Stimulated activated naive CD8-positive, alpha-beta T cell treated with anti-CD3 and anti-CD28 coated beads, Interleukin-15, amount 100 ng/mL, for 72 hours (primary cell): ENCODE data around the gene ATOSB.

Experiments
- ATAC-seq: fragments of 150-1000 bp; cut with Tn5 transposase; 2 replicates; pipeline ENCODE4 v1.10.0; 2021; ENCODE audit warnings: mild to moderate bottlenecking, moderate library complexity
- DNase-seq, 2 donors: peaks; one replicate each; pipeline ENCODE4 v3.0.0; 2021 to 2022
- H3K27ac Mint-ChIP-seq, 2 donors: one replicate each; pipeline ENCODE4 v1.8.0; 2022; ENCODE audit warnings: mild to moderate bottlenecking in 2 of 2, mixed read lengths in 2 of 2, moderate library complexity in 2 of 2
- H3K27me3 Mint-ChIP-seq: one replicate; pipeline ENCODE4 v1.8.0; 2022; ENCODE audit warnings: mixed read lengths
- H3K4me1 Mint-ChIP-seq: one replicate; pipeline ENCODE4 v1.8.0; 2022; ENCODE audit warnings: mild to moderate bottlenecking, mixed read lengths
- H3K4me3 Mint-ChIP-seq, 2 donors: one replicate each; pipeline ENCODE4 v1.8.0; 2022; ENCODE audit warnings: mild to moderate bottlenecking in 2 of 2, mixed read lengths in 2 of 2, moderate library complexity in 1 of 2
- H3K9me3 Mint-ChIP-seq, 2 donors: one replicate each; pipeline ENCODE4 v1.8.0; 2022; ENCODE audit warnings: mixed read lengths in 2 of 2

Gene ATOSB

DNA sequence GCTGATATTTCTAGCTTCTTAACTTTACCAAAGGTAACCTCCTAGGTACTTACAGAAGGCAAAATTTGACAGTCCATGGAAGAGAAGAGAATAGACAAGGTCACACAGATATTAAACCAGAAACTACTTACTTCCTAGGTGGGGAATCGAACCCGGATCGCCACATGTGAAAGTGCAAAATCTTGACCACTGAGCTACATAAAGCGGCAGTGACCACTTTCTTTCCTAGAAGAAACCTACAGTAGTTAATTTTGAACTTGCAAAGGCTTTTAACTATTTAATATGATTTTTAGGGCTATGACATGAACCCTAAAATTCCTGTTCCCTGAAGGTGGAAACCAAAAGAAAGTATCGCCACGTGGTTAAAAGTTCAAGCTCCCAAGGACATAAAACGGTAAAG, 20.3 kb upstream of the ATOSB start:
- no peak for ATAC-seq
- peaks cover 0 to 5% of the 10 kb centered on the region in 2 donors for H3K9me3 Mint-ChIP-seq
- DNase-seq = no peak
- no peak overlapping the region for H3K4me3 Mint-ChIP-seq
- H3K27ac Mint-ChIP-seq = peak overlapping the region in 1 of 2 donors; percentile 74
- no peaks in the 10 kb centered on the region for H3K27me3 Mint-ChIP-seq
- H3K4me1 Mint-ChIP-seq = no peaks in the 10 kb centered on the region

DNA sequence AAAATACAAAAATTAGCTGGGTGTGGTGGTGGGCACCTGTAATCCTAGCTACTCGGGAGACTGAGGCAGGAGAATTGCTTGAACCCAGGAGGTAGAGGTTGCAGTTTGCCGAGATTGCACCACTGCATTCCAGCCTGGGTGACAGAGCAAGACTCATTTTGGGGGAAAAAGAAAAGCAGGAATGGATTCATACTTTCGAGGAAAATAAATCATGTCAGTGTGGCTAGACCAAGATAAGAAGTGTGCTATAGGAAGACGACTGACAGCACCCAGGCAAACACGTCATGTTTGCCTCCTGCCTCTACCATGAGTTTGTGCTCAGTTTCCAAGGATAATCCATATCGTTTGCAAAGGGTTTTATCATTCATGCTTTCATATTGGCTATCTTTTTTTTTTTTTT, 19.3 kb upstream of the ATOSB start:
- ATAC-seq (no peak), DNase-seq (no peak)
- H3K27ac Mint-ChIP-seq = no peak overlapping the region
- no peaks in the 10 kb centered on the region for H3K27me3 Mint-ChIP-seq
- no peak overlapping the region for H3K4me3 Mint-ChIP-seq
- no peaks in the 10 kb centered on the region for H3K9me3 Mint-ChIP-seq
- no peaks in the 10 kb centered on the region for H3K4me1 Mint-ChIP-seq

DNA sequence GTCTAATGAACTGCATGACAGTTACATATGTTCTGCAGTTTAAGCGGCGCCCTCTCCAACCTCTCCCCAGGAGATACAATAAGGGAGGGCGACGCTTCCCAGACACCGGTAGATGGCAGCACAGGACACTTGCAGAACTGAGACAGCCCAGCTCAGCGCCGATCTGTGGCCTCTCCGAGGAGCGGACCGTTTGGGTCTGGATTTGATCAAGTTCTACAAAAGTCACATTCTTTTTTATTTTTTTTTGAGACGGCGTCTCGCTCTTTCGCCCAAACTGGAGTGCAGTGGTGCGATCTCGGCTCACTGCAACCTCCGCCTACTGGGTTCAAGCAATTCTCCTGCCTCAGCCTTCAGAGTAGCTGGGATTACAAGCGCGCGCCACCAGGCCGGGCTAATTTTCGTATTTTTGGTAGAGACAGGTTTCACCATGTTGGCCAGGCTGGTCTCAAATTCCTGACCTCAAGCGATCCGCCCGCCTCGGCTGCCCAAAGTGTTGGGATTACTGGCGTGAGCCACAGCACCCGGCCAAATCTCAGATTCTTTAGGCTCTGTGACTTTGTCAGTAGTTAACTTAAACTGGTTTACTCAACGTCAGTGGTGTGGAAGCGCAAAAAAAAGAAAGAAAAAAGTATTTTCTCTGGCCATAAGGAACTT, 1.4 kb upstream of the ATOSB start:
- Mint-ChIP-seq H3K27ac (peak overlapping the region; percentile 47 to 89), H3K4me3 (peak overlapping the region; percentile 82 to 98), H3K4me1 (peaks cover 47% of the 10 kb centered on the region), H3K9me3 (no peaks in the 10 kb centered on the region), H3K27me3 (no peaks in the 10 kb centered on the region)
- DNase-seq (peak; percentile 83 to 89), ATAC-seq (peak; percentile 82)

DNA sequence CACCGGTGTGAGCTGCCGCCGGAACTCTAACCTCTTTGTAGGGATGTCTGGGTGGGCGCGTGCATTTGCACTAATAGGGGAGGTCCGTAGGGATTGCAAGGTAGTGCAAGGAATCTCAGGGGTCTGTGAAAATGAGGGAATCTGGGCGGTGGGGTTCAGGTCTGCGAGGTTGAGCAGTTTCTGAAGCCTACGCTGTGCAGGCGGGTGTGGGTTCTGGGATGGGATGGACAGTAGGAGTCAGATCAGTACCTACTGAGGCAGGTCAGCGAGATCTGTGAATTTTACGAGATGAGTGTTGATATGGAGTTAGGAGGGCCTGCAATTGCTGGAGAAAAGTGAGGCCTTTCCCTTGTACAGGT, 856 bp upstream of the ATOSB start:
- H3K9me3 Mint-ChIP-seq = no peaks in the 10 kb centered on the region
- no peak for ATAC-seq
- no peaks in the 10 kb centered on the region for H3K27me3 Mint-ChIP-seq
- peak overlapping the region; percentile 82 to 98 for H3K4me3 Mint-ChIP-seq
- H3K4me1 Mint-ChIP-seq = peaks cover 52% of the 10 kb centered on the region
- DNase-seq = no peak
- H3K27ac Mint-ChIP-seq = peak overlapping the region; percentile 47 to 89

DNA sequence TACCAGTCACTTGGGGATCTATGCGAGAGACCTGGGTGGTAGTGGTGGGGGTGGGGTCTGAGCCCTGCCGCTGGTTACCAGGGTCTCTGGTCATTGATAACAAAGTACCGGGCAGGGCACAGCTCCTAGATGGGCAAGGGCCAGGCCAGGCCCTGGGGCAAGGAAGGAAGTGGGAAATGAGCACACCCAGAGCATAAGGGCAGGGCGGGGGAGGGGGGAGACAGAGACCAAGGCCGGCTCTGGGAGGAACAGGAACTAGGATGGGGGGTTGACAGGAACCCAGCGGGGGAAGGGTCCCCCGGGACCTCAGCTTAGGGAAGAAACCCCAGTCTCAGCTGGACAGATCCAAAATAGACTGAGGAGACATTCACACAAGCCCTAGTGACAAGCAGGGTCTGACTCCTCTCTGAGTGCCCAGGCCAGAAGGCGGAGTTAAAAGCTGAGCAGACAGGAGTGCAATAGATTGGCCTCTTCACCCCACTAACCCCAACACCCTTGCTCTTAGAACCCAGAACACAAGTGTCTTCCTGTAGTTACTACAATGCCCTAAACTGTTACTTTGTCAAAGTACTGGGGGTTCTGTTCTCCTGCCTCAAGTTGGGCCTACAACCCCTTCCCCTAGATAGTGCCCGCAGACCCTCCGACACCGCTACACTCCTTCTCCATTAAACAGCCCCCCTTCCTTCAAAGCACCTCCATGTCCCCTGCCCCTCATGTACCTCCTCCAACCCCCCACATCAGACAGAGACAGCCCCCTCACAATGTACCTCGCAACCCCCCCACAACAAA, 628 bp downstream of the ATOSB start:
- Mint-ChIP-seq H3K27me3 (no peaks in the 10 kb centered on the region), H3K4me3 (peak overlapping the region; percentile 82 to 98), H3K9me3 (no peaks in the 10 kb centered on the region), H3K27ac (peak overlapping the region; percentile 59 to 80), H3K4me1 (peaks cover 66% of the 10 kb centered on the region)
- peak; percentile 45 to 58 for DNase-seq
- ATAC-seq = no peak

DNA sequence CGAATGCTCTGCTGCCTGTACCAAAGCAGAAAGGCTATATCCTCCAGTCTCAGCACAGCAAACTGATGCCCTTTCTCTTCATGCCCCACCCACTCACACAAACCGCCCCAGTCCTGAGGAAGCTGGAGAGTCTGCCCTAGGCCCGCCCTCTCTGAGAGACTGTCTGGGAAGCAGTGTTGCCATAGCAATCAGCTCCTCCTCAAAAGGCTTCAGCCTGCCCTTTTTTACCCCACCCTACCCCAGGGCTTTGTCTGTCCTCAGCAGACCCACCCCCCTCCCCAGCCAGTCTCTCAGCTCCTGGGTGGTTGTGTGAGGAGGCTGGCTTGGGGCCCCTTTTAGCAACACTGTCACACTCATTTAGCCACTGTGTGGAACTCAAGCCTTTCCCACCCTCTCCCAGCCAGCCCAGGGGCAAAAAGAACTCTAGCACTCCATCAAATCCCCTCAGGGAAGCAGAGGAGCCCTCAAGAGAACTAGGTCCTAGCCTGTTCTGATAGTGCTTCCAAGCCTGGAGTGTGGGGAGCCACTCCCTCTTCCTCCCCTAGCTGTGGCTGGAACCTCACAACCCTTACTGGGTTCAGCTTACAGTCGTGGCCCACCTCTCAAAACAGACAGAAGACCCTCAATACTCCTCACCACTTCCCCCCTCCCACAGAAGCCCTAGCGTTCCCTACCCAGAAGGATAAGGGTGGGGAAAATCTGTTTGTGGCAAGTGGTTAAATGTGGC, 1.4 kb downstream of the ATOSB start:
- no peaks in the 10 kb centered on the region for H3K27me3 Mint-ChIP-seq
- H3K9me3 Mint-ChIP-seq = no peaks in the 10 kb centered on the region
- DNase-seq (peak; percentile 46 to 73), ATAC-seq (peak; percentile 5)
- peak overlapping the region; percentile 31 to 80 for H3K27ac Mint-ChIP-seq
- H3K4me3 Mint-ChIP-seq = peak overlapping the region; percentile 82 to 98
- H3K4me1 Mint-ChIP-seq = peaks cover 68% of the 10 kb centered on the region

DNA sequence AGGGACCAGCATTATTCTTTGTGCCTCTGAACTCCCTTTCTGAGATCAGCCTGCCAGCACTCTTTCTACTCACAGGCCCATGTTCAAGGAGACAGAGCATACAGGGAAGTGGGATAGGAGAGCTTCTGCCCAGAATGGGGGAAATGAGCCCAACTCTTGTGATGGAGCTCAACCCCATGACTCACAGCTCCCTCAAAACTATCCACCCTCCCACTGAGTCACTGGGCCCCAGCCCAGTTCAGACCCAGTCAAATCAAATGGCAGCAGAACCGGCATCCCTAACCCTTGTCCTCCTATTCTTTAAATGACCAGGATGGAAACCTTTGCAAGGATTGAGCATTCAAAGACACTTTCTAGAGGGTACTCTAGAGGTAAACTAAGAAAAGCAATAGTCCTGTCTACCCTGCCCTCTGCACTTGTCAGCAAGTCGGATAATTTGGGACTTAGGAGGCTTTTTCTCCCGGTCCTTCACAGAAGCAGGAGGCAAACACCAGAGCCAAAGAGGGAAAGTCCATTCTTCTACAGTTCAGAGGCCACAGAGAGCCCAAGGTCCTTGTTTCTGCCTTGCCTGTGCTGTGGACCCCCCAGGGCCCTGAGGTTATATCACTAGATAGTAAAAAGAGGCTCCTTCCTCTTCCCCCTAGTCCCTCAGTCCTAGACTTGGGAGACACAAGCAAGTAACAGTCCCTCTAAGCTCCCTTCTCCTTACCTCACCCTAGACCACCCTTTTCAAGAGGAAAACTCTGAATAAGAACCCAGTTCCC, 3.2 kb downstream of the ATOSB start:
- Mint-ChIP-seq H3K27ac (peak overlapping the region; percentile 58 to 79), H3K9me3 (no peaks in the 10 kb centered on the region), H3K4me1 (peaks cover 68% of the 10 kb centered on the region), H3K4me3 (peak overlapping the region; percentile 75 to 82), H3K27me3 (no peaks in the 10 kb centered on the region)
- ATAC-seq (no peak), DNase-seq (no peak)

DNA sequence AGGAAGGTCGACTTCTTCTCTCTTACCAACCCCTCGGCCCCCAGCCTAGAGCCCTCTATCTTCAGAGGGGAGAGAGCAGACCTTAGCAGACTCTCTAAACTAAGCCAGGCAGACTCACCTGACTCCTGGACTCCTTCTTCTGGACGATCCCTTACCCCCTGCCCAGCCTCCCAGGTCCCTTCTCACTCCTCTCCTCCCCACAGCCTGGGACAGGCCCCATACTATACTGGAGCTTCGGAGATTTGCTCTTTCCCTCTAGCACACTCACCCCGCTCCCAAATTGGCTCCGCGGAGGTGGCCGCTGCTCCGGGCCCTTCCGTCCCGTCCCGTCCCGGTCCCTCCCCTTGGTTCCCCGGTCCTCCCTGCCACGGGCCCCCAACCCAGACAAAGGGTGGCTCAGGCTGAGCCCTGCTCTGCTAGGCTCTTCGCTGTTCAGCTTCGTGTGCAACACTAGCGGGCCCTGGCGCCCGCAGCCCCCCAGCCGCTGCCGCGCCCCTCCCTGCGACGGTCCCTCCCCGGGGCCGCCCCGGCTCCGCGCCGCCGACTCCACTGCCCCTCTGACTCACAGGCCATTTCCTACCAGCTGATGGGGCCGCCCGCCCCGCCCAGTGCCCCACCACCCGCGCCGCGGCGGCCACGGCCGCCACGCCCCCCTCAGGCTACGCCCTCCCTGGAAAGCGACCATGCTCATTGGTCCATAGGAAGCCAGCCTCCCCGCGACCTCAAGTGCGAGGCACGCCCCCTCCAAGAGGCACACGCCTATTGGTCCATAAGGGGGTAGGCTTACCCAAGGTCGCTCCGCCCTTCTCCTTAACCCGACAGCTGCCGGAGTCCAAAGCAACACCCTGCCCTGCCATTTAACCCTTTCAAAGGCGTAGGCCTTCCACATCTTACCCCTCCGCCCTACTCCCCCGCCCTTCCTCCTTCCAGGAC, 4.4 kb downstream of the ATOSB start:
- Mint-ChIP-seq H3K4me3 (peak overlapping the region; percentile 75 to 82), H3K9me3 (no peaks in the 10 kb centered on the region), H3K4me1 (peaks cover 59% of the 10 kb centered on the region), H3K27me3 (no peaks in the 10 kb centered on the region), H3K27ac (peak overlapping the region; percentile 62 to 80)
- peak; percentile 84 for ATAC-seq
- DNase-seq = peak; percentile 92 to 97

DNA sequence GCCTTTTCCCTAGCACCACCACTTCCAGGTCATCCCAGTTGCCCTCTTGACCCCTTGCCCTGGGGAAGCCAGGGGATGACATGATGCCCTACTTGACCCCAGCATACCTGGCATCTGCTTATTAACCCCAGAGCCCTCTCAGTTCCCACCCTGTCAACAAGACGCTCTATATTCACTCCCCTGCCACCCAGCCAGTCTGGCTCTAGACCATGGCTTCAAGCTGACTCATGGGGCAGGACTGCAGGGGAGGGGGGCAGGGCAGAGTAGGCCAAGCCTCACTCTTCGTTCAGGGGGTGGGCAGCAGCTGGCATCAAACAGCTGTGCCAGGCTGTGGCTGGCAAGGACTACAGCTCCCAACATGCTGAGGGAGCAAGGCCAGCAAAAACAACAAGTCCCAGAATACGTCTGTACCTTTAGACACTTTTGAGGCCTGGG, 5.3 kb downstream of the ATOSB start:
- Mint-ChIP-seq H3K4me3 (no peak overlapping the region), H3K4me1 (peaks cover 50% of the 10 kb centered on the region), H3K27me3 (no peaks in the 10 kb centered on the region), H3K9me3 (no peaks in the 10 kb centered on the region), H3K27ac (no peak overlapping the region)
- DNase-seq = no peak
- no peak for ATAC-seq

DNA sequence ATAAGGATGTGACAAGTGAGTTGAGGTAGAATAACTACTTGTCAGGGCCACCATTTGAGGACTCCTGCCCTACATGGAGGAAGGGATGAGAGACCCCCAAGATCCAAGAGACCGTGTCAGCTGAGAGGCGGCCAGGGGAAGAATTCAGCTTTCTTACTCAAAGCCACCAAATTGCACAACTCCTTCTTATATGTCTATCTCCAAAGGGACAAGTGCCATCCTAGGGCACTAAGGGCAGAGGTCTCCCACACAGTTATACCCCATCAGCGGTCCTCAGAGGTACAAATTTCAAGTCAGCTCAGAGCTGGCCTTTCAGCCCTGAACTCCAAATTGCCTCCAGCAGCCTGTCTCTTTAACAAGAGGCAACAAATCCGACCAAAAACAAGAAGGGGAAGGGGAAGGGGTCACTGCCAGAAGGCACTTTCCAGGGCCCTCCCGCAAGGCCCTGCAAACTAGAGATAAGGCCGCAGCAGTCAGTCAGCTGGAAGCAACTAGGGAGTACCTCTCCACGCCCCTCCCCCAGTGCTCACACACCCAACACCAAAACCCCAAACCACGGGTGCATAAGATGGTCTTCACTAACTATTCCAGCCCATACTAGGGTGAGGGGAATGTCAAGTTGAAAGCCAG, 6.6 kb downstream of the ATOSB start:
- H3K27ac Mint-ChIP-seq = no peak overlapping the region
- DNase-seq (no peak), ATAC-seq (no peak)
- H3K4me3 Mint-ChIP-seq = no peak overlapping the region
- H3K27me3 Mint-ChIP-seq = no peaks in the 10 kb centered on the region
- no peaks in the 10 kb centered on the region for H3K9me3 Mint-ChIP-seq
- peaks cover 41% of the 10 kb centered on the region for H3K4me1 Mint-ChIP-seq

DNA sequence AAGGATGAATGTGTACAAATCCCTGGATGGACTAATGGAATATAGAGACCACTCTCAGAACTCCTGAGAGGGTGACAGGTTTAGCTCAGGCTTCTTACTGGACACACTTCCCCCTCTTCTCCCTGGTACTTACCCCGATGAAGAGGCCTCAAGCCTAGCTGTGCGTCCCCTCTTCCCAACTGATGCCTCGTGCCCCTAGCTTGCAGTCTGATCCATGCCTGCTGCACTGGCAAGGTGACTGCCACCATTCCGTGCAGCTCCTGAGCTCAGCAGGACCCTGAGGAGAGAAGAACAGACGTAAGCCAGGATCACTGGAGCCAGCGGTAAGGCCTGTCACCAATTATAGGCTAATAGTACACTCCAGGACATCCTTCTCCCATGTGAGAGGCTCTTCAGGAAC, 7.2 kb downstream of the ATOSB start:
- H3K27ac Mint-ChIP-seq = no peak overlapping the region
- H3K9me3 Mint-ChIP-seq = no peaks in the 10 kb centered on the region
- no peak overlapping the region for H3K4me3 Mint-ChIP-seq
- no peaks in the 10 kb centered on the region for H3K27me3 Mint-ChIP-seq
- peaks cover 41% of the 10 kb centered on the region for H3K4me1 Mint-ChIP-seq
- ATAC-seq = no peak
- no peak for DNase-seq

DNA sequence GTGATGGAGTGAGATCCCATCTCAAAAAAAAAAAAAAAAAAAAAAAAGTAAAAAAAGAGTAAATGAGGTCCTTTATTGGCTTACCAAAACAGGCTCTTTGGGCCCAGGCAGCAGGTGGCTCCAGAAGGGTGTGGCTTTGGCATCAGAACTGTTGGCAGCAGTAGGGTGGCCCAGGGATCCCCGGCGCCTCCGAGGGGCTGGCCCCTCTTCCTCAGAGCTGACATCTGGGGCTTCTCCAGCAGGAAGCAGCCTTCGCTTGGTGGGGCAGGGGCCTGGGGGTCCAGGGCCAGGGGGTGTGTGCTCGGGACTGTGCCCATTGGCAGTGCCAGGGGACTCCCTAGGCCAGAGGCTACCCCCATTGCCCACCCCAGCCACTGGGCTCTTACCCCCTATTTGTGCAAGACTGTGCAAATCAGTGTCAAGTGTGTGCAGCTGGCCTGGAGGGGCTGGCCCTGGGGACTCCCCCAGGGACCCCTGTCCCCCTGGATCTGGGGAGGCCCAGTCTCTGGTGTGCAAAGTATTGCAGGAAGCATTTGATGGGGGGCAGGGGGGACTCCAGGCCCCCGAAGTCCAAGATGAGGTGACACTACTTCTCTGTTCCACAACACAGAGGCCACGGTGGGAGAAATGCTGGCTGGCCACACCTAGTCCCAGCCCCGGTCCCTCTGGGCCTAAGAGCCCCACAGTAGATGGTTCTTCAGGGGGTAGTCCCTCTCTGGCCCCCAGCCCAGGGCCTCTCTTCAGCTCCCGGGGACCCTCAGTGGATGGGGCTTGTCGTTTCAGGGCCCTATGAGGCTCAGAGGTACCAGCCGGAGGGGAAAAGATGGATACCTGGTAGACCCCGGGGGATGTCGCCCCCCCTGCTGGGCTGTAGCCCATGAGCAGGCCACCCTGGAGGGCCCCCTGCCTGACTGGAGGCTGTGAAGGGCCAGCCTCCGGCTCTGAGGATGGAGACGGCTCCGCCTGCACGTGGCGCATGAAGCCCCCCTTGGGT, 8.1 kb downstream of the ATOSB start:
- ATAC-seq (no peak), DNase-seq (no peak)
- peak overlapping the region in 1 of 2 donors; percentile 60 for H3K27ac Mint-ChIP-seq
- H3K27me3 Mint-ChIP-seq = no peaks in the 10 kb centered on the region
- no peaks in the 10 kb centered on the region for H3K9me3 Mint-ChIP-seq
- no peak overlapping the region for H3K4me3 Mint-ChIP-seq
- H3K4me1 Mint-ChIP-seq = peaks cover 39% of the 10 kb centered on the region

DNA sequence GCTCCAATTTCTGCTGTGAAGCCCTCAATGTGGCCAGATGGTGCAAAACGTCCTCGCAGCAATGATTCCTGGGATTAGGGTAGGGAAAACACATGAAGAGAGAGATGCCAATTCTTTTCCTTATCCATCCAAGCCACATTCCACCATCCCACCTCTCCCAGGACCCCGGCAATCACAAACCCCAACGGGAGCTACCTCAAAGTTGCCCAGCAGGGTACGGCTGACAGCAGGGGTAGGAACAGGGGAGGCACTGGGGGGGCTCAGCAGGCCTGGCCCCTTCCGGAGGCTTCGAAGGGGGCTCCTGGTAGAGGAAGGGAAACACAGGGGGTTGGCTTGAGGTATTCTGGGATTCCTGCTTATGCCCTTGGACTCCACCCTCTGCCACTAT, 9.3 kb downstream of the ATOSB start:
- H3K4me1 Mint-ChIP-seq = peaks cover 39% of the 10 kb centered on the region
- H3K4me3 Mint-ChIP-seq = no peak overlapping the region
- ATAC-seq (no peak), DNase-seq (no peak)
- no peaks in the 10 kb centered on the region for H3K9me3 Mint-ChIP-seq
- H3K27ac Mint-ChIP-seq = no peak overlapping the region
- H3K27me3 Mint-ChIP-seq = no peaks in the 10 kb centered on the region
